Keratinocyte (primary cell): ENCODE data around the gene HIVEP2. TPM values are rescaled to one million over a fixed set of nuclear protein-coding genes. Genes with fewer than 3 reads are reported as not detected.

Source experiments
- DNase-seq: peaks from one replicate; pipeline ENCODE4 v3.0.0-alpha.2; 2011; ENCODE audit warnings: low read depth, missing footprints, low spot score
- FAIRE-seq: peaks from 2 replicates; lab custom pipeline; 2011; peaks lifted over from hg19 to GRCh38; lab: Jason Lieb, UNC
- H2AFZ ChIP-seq: 2 replicates; pipeline ENCODE4 v1.6.0; 2012; ENCODE audit warnings: low read length, control low read depth, inconsistent platforms; ENCODE audit not compliant: control insufficient read depth
- H3K27ac ChIP-seq: 2 replicates; pipeline ENCODE4 v1.5.1; 2011; ENCODE audit warnings: low read length; ENCODE audit not compliant: control insufficient read depth, insufficient read depth
- H3K27me3 ChIP-seq: 3 replicates; pipeline ENCODE4 v1.6.0; 2011; ENCODE audit warnings: low read length; ENCODE audit not compliant: control insufficient read depth, insufficient read depth; ENCODE audit errors: extremely low read depth
- H3K36me3 ChIP-seq, 2 experiments: 2 replicates in 1 of 2; 3 replicates in 1 of 2; pipeline ENCODE4 v1.5.1; 2011; ENCODE audit warnings: low read length in 2 of 2, mild to moderate bottlenecking in 1 of 2; ENCODE audit not compliant: control insufficient read depth in 2 of 2, insufficient read depth in 2 of 2; ENCODE audit errors: extremely low read depth in 1 of 2
- H3K4me1 ChIP-seq: 3 replicates; pipeline ENCODE4 v1.5.1; 2011; ENCODE audit warnings: low read length; ENCODE audit not compliant: control insufficient read depth, insufficient read depth; ENCODE audit errors: extremely low read depth
- H3K4me2 ChIP-seq: 3 replicates; pipeline ENCODE4 v1.6.0; 2011; ENCODE audit warnings: low read depth, low read length; ENCODE audit not compliant: control insufficient read depth, insufficient read depth; ENCODE audit errors: extremely low read depth
- H3K4me3 ChIP-seq, 3 experiments: fragments of 200-600 bp in 1 of 3; sonication (generic) in 1 of 3; 2 replicates in 2 of 3; 3 replicates in 1 of 3; pipeline ENCODE4 v1.5.1; 2011 to 2016; ENCODE audit warnings: low read length in 3 of 3, mild to moderate bottlenecking in 3 of 3, control low read depth in 2 of 3, inconsistent platforms in 1 of 3, low read depth in 1 of 3, mixed read lengths in 1 of 3, mixed run types in 1 of 3, moderate library complexity in 1 of 3; ENCODE audit not compliant: control insufficient read depth in 2 of 3, insufficient read depth in 2 of 3; ENCODE audit errors: extremely low read depth in 1 of 3
- H3K79me2 ChIP-seq: 2 replicates; pipeline ENCODE4 v1.6.0; 2012; ENCODE audit warnings: low read length; ENCODE audit not compliant: control insufficient read depth, insufficient read depth
- H3K9ac ChIP-seq: 3 replicates; pipeline ENCODE4 v1.6.0; 2011; ENCODE audit warnings: low read length; ENCODE audit not compliant: control insufficient read depth, insufficient read depth; ENCODE audit errors: extremely low read depth
- H3K9me1 ChIP-seq: 3 replicates; pipeline ENCODE4 v1.6.0; 2011; ENCODE audit warnings: low read length; ENCODE audit not compliant: control insufficient read depth, insufficient read depth; ENCODE audit errors: extremely low read depth
- H3K9me3 ChIP-seq: 2 replicates; pipeline ENCODE4 v1.5.1; 2012; ENCODE audit warnings: low read depth, low read length; ENCODE audit not compliant: control insufficient read depth
- H4K20me1 ChIP-seq: 3 replicates; pipeline ENCODE4 v1.6.0; 2011; ENCODE audit warnings: low read length; ENCODE audit not compliant: control insufficient read depth, insufficient read depth; ENCODE audit errors: extremely low read depth
- EZH2 ChIP-seq: IDR thresholded peaks from one replicate; pipeline ENCODE4 v1.6.1; 2012; ENCODE audit warnings: inconsistent platforms, mild to moderate bottlenecking, low read length, moderate library complexity
- dilution Hi-C: fragments of 300-500 bp; cut with MboI; formaldehyde crosslinking; loops from one replicate; pipeline ENCODE4 v1.7.0; 2020; ENCODE audit warnings: low sequenced_read_pairs; ENCODE audit not compliant: extremely low pct_ligation_motif_present
- polyA plus RNA-seq, 5 experiments: library from polyadenylated mRNA; depleted of rRNA in 3 of 5; stranded (reverse) in 3 of 5; stranded (forward) in 1 of 5; unstranded in 1 of 5; fragments of >200 nt; gene quantifications; 1 replicate in 1 of 5; 2 replicates in 3 of 5; 3 replicates in 1 of 5; pipeline versions ENCODE4 v1.2.1 to v1.2.3, GENCODE V29; 2011 to 2012; ENCODE audit warnings: missing spikeins in 2 of 5, low read depth in 1 of 5, low replicate concordance in 1 of 5
- TF ChIP-seq, protein P1 (sequence below), 3 experiments: IDR thresholded peaks in 1 of 3; conservative IDR thresholded peaks in 1 of 3; optimal IDR thresholded peaks in 1 of 3; 2 replicates in 2 of 3; 3 replicates in 1 of 3; pipeline versions ENCODE3 to v1.5.1; 2011; ENCODE audit warnings: low read length in 3 of 3, mild to moderate bottlenecking in 3 of 3, moderate library complexity in 2 of 3, control low read depth in 1 of 3, inconsistent platforms in 1 of 3; ENCODE audit not compliant: insufficient read depth in 2 of 3; ENCODE audit errors: extremely low read depth in 1 of 3

HIVEP2 gene
- polyA plus RNA-seq, 1 donor (not counting 4 experiments of a cell fraction or from before 2014, with no cell fraction given): 8.9 TPM

DNA sequence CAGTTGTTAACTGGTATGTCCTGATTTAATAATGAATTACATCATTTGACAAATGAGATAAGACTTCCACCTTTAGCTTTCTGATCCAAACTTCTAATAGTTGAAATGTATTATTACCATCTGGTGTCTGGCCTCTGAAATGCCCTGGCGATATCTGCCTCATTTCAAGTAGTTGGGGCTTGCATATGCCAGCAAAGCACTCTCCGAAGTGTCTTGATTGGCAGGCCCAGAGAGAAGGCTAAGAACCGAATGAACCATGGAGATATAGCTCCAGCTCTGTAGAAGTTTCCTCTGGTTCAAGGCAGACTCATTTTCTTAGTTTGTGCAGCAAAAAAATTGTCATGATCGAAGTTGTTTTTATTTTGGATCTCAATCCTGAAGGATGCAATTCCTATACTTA, 13.4 kb upstream of the HIVEP2 start:
- FAIRE-seq (no peak), DNase-seq (no peak)
- Histone ChIP-seq H3K27ac (no peak overlapping the region), H3K9me1 (no peaks in the 10 kb centered on the region), H3K79me2 (no peaks in the 10 kb centered on the region), H3K9ac (no peak overlapping the region), H3K36me3 (no peaks in the 10 kb centered on the region), H4K20me1 (no peaks in the 10 kb centered on the region), H3K9me3 (no peaks in the 10 kb centered on the region), H3K4me3 (no peak overlapping the region), H3K4me2 (no peak overlapping the region), H3K4me1 (no peaks in the 10 kb centered on the region), H2AFZ (no peak overlapping the region), H3K27me3 (no peaks in the 10 kb centered on the region)
- TF ChIP-seq EZH2: no peak
- TF ChIP-seq, protein P1, sequence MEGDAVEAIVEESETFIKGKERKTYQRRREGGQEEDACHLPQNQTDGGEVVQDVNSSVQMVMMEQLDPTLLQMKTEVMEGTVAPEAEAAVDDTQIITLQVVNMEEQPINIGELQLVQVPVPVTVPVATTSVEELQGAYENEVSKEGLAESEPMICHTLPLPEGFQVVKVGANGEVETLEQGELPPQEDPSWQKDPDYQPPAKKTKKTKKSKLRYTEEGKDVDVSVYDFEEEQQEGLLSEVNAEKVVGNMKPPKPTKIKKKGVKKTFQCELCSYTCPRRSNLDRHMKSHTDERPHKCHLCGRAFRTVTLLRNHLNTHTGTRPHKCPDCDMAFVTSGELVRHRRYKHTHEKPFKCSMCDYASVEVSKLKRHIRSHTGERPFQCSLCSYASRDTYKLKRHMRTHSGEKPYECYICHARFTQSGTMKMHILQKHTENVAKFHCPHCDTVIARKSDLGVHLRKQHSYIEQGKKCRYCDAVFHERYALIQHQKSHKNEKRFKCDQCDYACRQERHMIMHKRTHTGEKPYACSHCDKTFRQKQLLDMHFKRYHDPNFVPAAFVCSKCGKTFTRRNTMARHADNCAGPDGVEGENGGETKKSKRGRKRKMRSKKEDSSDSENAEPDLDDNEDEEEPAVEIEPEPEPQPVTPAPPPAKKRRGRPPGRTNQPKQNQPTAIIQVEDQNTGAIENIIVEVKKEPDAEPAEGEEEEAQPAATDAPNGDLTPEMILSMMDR (optimal IDR thresholded peaks at IDR 0.05 in 1 of 3, IDR thresholded peaks at IDR 0.05 in 1 of 3, conservative IDR thresholded peaks at IDR 0.05 in 1 of 3; ENCODE audit: extremely low read depth in 1 of 3, insufficient read depth in 2 of 3, low read length in 3 of 3): no peak
- dilution Hi-C loops: no loop called here

DNA sequence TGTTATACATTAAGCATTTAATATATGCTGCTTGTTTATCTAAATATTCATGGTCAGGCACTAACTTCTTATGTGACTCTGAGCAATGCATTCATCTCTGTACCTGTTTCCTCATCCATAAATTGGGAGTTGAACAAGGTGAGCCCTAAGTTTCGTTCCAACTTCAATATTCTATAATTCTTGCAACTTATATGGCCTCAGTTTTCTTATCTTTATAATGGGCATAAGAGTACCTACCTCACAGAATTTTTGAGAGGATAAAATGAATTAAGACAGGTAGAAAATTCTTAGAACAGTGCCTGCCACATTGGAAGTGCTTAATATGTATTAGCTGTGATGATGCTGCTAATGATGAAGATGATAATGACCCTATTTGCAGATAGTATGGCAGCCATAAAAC, 11.8 kb upstream of the HIVEP2 start:
- no peak for FAIRE-seq
- no peaks in the 10 kb centered on the region for H3K27me3 ChIP-seq
- no peaks in the 10 kb centered on the region for H3K4me1 ChIP-seq
- no peak overlapping the region for H3K4me3 ChIP-seq
- no peaks in the 10 kb centered on the region for H3K79me2 ChIP-seq
- dilution Hi-C loops: no loop called here
- no peak overlapping the region for H3K4me2 ChIP-seq
- DNase-seq: no peak
- H4K20me1 ChIP-seq: no peaks in the 10 kb centered on the region
- H3K9ac ChIP-seq: no peak overlapping the region
- no peak overlapping the region for H3K27ac ChIP-seq
- TF ChIP-seq, protein P1 (optimal IDR thresholded peaks at IDR 0.05 in 1 of 3, IDR thresholded peaks at IDR 0.05 in 1 of 3, conservative IDR thresholded peaks at IDR 0.05 in 1 of 3; ENCODE audit: extremely low read depth in 1 of 3, insufficient read depth in 2 of 3, low read length in 3 of 3): no peak
- TF ChIP-seq EZH2: no peak
- H3K36me3 ChIP-seq: no peaks in the 10 kb centered on the region
- no peaks in the 10 kb centered on the region for H3K9me1 ChIP-seq
- no peaks in the 10 kb centered on the region for H3K9me3 ChIP-seq
- H2AFZ ChIP-seq: no peak overlapping the region
